OCI-LY1 (cell line): ENCODE measurements around the gene TAF3.

ENCODE experiments used
- H2AFZ ChIP-seq: fragments of 200-600 bp; sonication (generic), shearing (Covaris generic); 2 replicates; pipeline ENCODE4 v1.6.0; 2014; ENCODE audit warnings: antibody characterized with exemption, mild to moderate bottlenecking, low read length
- H3F3A ChIP-seq: fragments of 200-600 bp; sonication (generic), shearing (Covaris generic); 2 replicates; pipeline ENCODE4 v1.6.0; 2014; ENCODE audit warnings: mild to moderate bottlenecking, antibody characterized with exemption, low read length, moderate library complexity; ENCODE audit not compliant: insufficient read depth
- H3K27ac ChIP-seq: fragments of 200-600 bp; sonication (generic); 2 replicates; pipeline ENCODE4 v1.5.1; 2014; ENCODE audit warnings: low read length, mixed run types, mild to moderate bottlenecking, low read depth; ENCODE audit not compliant: poor library complexity, severe bottlenecking
- H3K27me3 ChIP-seq: fragments of 200-600 bp; sonication (generic); 2 replicates; pipeline ENCODE4 v1.6.0; 2014; ENCODE audit warnings: antibody characterized with exemption, mild to moderate bottlenecking, low read length, moderate library complexity; ENCODE audit not compliant: insufficient read depth
- H3K36me3 ChIP-seq: fragments of 200-600 bp; sonication (generic); 2 replicates; pipeline ENCODE4 v1.6.1; 2014; ENCODE audit warnings: mild to moderate bottlenecking, antibody characterized with exemption, low read length, moderate library complexity, mixed read lengths; ENCODE audit not compliant: insufficient read depth
- H3K4me1 ChIP-seq: fragments of 200-600 bp; sonication (generic); 2 replicates; pipeline ENCODE4 v1.5.1; 2014; ENCODE audit warnings: mild to moderate bottlenecking, low read length, moderate library complexity; ENCODE audit not compliant: insufficient read depth, severe bottlenecking
- H3K4me2 ChIP-seq: fragments of 200-600 bp; sonication (generic), shearing (Covaris generic); 2 replicates; pipeline ENCODE4 v1.6.1; 2014; ENCODE audit warnings: low read length
- H3K4me3 ChIP-seq: fragments of 200-600 bp; sonication (generic); 2 replicates; pipeline ENCODE4 v1.5.1; 2014; ENCODE audit warnings: low read length, low read depth, mild to moderate bottlenecking, mixed read lengths; ENCODE audit not compliant: poor library complexity, severe bottlenecking
- H3K79me2 ChIP-seq: fragments of 200-600 bp; shearing (Covaris generic); 2 replicates; pipeline ENCODE4 v1.6.1; 2016; ENCODE audit warnings: mixed run types, low read length, mixed read lengths; ENCODE audit not compliant: insufficient read depth
- H3K9ac ChIP-seq: fragments of 200-600 bp; sonication (generic), shearing (Covaris generic); 2 replicates; pipeline ENCODE4 v1.6.1; 2014; ENCODE audit warnings: mild to moderate bottlenecking, low read length, mixed read lengths
- H3K9me2 ChIP-seq: fragments of 200-600 bp; sonication (generic), shearing (Covaris generic); 2 replicates; pipeline ENCODE4 v1.6.1; 2014; ENCODE audit warnings: low read depth, mild to moderate bottlenecking, low read length, mixed read lengths
- H3K9me3 ChIP-seq: fragments of 200-600 bp; shearing (Covaris generic); 2 replicates; pipeline ENCODE4 v1.6.1; 2014; ENCODE audit warnings: low read length, mixed read lengths
- H4K20me1 ChIP-seq: fragments of 200-600 bp; sonication (generic), shearing (Covaris generic); 2 replicates; pipeline ENCODE4 v1.6.0; 2016; ENCODE audit warnings: mild to moderate bottlenecking, low read length; ENCODE audit not compliant: insufficient read depth
- EZH2 ChIP-seq: fragments of 200-600 bp; sonication (generic), shearing (Covaris generic); IDR thresholded peaks from 2 replicates; pipeline ENCODE4 v1.8.0; 2017; ENCODE audit warnings: borderline replicate concordance, mixed run types, mild to moderate bottlenecking, antibody characterized with exemption, low read length, moderate library complexity, mixed read lengths
- TF ChIP-seq, protein P1 (sequence below): fragments of 200-600 bp; sonication (generic), shearing (Covaris generic); IDR thresholded peaks from 2 replicates; pipeline ENCODE4 v1.5.1; 2017; ENCODE audit warnings: mild to moderate bottlenecking, antibody characterized with exemption, low read length, moderate library complexity, mixed read lengths

Gene TAF3

DNA sequence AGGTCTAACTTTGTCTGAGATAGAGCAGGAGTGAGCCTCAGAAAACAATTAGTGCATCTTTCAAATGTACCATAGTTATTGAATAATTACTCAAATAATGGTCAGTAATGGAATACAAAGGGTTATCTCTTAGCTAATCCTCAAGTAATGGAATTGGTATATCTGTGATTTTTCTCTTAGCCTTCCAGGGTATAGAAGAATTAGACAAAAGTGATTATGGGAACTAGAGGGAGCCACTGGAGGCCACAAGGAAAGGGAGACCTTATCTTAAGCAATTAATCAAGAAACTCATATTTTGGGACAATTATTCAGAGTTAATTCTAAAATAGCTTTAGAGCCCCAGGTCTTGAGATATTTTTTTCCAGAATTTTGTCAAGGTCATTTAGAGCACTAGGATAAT lies 126.2 kb downstream of the TAF3 start:
- Histone ChIP-seq H3K9me3 (no peaks in the 10 kb centered on the region), H3K36me3 (no peaks in the 10 kb centered on the region), H3K27ac (no peak overlapping the region), H3K4me2 (no peak overlapping the region), H3K4me1 (no peaks in the 10 kb centered on the region), H3F3A (no peaks in the 10 kb centered on the region), H2AFZ (no peak overlapping the region), H4K20me1 (no peaks in the 10 kb centered on the region), H3K79me2 (no peaks in the 10 kb centered on the region), H3K27me3 (no peaks in the 10 kb centered on the region), H3K9ac (no peak overlapping the region), H3K4me3 (no peak overlapping the region), H3K9me2 (no peaks in the 10 kb centered on the region)
- TF ChIP-seq, protein P1, sequence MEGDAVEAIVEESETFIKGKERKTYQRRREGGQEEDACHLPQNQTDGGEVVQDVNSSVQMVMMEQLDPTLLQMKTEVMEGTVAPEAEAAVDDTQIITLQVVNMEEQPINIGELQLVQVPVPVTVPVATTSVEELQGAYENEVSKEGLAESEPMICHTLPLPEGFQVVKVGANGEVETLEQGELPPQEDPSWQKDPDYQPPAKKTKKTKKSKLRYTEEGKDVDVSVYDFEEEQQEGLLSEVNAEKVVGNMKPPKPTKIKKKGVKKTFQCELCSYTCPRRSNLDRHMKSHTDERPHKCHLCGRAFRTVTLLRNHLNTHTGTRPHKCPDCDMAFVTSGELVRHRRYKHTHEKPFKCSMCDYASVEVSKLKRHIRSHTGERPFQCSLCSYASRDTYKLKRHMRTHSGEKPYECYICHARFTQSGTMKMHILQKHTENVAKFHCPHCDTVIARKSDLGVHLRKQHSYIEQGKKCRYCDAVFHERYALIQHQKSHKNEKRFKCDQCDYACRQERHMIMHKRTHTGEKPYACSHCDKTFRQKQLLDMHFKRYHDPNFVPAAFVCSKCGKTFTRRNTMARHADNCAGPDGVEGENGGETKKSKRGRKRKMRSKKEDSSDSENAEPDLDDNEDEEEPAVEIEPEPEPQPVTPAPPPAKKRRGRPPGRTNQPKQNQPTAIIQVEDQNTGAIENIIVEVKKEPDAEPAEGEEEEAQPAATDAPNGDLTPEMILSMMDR = no peak
- TF ChIP-seq EZH2 = no peak

DNA sequence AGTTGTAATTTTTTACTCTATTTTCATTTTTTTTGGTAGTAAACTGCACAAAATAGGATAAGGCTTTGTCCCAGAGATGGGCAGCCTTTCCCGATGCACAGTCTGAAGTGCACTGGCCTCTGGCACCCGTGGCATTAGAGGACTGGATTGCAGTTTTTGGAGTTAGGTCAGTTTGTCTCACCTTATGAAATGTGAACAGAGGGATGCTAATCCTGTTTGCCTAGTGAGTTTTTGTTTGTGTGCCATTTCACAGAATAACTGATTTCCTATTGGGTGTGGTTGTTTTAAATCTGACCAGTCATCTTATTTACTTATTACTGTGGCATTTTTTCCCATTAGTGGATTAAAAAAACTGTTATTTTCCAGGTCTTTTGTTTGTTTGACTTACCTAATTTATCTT lies 126.7 kb downstream of the TAF3 start:
- TF ChIP-seq, protein P1 = no peak
- no peak for TF ChIP-seq EZH2
- Histone ChIP-seq H3K27ac (no peak overlapping the region), H3K79me2 (no peaks in the 10 kb centered on the region), H3K4me3 (no peak overlapping the region), H3K36me3 (no peaks in the 10 kb centered on the region), H3K9me3 (no peaks in the 10 kb centered on the region), H3K9me2 (no peaks in the 10 kb centered on the region), H2AFZ (no peak overlapping the region), H4K20me1 (no peaks in the 10 kb centered on the region), H3K27me3 (no peaks in the 10 kb centered on the region), H3K4me2 (no peak overlapping the region), H3F3A (no peaks in the 10 kb centered on the region), H3K9ac (no peak overlapping the region), H3K4me1 (no peaks in the 10 kb centered on the region)

DNA sequence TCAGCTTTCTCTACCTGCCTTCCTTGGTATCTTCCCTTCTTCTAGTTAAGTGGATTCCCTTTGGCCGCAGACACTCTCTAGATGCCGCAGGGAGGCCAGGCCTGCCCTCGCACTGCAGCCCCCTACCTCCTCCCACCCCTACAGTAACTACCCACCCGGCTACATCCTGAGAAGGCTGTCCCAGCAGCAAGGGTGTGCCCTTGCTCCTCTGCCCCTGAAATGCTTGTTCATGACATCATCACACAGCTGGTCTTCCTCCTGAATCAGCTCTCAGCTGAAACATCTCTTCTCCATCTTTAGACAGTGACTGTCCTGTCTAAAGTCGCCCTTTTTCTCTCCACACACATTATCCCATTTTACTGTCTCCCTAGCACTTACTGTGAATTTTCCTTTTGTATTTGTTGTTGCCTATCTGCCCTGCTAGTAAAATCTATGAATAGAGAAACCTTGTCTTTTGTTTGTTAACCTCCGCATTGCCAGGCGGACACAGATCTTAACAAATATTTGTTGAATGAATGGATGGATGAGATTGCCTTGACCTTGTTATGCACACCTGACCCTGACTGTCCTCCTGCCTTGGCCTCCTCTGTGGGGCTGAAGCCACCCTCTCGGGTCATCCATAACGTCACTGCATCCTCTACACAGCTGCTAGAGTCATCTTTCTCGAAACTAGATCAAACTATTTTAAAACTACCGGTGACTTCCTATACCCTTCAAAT lies 127.3 kb downstream of the TAF3 start:
- Histone ChIP-seq H3K4me1 (no peaks in the 10 kb centered on the region), H3K27ac (no peak overlapping the region), H3K4me3 (no peak overlapping the region), H3K36me3 (no peaks in the 10 kb centered on the region), H2AFZ (no peak overlapping the region), H4K20me1 (no peaks in the 10 kb centered on the region), H3K9me3 (no peaks in the 10 kb centered on the region), H3F3A (no peaks in the 10 kb centered on the region), H3K27me3 (no peaks in the 10 kb centered on the region), H3K9me2 (no peaks in the 10 kb centered on the region), H3K9ac (no peak overlapping the region), H3K79me2 (no peaks in the 10 kb centered on the region), H3K4me2 (no peak overlapping the region)
- no peak for TF ChIP-seq EZH2
- TF ChIP-seq, protein P1 = no peak
